ENCODE results near the gene SLC7A4.
"Not testable (repeated sequence)": the region's sequence is repeated elsewhere in the genome, so short reads cannot be mapped to it uniquely, and the experiment has no call there.

Gene SLC7A4

GRCh38 chr22:21032037-21032867 is at the start of gene SLC7A4:
TSS of gene SLC7A4 (minus strand) at chr22:21032561. CDS start at chr22:21031812, 749 bp downstream.
- DNase-seq: no peak

GRCh38 chr22:21080435-21081137 is 48.2 kb upstream of the SLC7A4 start:
- DNase-seq: no peak

DNA sequence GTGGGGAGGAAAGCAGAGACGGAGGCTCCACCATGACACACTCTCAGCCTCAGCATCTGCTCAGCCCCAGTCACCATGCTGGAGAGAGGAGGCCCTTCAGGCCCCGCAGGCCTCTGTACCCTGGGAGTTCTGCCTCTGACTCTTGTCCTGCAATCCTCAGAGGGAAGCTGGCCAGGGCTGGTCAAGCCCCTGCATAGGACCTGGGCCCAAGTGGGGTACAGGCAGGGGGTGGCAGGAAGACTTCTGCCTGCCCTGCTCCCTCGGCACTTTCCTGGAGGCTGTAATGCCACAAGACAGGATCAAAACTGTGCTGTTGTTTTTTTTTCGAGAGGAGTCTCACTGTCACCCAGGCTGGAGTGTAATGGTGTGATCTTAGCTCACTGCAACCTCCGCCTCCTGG is 47.1 kb upstream of the SLC7A4 start:
- no peak for DNase-seq

- DNase-seq: no peak
Observed at GRCh38 chr22:21078916-21079315, 46.6 kb upstream of the SLC7A4 start.

DNA sequence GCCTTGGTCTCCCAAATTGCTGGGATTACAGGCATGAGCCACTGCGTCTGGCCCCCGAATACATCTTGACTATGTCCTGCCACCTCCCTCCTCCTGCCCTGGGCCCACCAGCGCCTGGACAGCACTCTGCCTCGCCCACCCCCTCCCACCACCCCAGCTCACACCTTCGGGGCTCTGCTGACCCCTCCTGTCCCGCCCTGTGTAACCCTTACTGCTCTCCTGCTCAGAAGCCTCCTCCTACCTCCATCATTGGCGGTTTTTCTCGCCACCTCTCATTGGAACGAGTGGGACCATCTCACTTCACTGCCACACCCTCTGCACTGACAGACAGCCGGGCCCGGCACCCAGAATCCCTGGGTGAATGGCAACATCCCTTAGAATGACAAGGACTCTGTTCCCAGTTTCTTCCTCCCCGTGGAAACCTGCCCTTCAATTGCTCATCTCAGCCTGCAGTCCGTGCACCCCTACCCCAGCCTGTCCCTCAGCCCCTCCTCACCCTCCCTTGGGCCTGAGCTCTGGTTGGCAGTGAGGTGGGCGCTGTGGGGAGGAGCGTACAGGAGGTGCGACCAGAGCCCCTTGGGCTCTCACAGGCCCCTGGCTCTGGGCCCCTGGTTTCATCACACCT is 45.6 kb upstream of the SLC7A4 start:
- no peak for DNase-seq

DNA sequence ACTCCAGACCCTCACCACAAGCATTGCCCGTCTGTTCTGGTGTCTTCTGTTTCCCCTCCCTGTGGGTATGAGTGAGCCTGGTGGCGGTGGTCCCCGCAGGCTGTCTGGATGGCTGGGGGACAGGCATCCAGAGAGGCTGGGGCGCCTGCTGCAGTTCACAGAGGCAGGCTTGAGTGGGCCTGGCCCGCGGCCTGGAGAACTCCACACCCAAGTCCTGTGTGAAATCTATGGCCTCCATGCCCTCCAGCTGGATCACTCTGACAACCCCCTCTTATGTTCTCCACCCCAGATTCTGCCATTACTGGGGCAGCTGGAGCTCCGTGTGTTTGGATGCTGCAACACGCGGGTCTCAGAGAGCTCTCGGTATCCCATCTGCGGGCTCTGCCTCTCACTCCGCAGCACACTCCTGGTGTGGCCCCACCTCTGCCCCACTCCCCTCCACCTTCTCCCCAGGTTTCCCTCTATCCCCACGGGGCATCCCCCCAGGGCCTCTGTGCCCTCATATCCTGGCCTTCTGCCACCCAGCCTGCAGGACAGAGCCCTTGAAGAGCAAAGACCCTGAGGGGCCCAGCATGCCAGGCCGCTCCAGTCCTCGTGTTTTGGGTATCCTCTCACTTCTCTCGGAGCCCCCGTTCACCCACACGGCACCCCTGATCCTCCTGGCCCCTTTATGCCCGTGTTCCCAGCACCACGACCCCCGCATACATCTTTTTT is 44.7 kb upstream of the SLC7A4 start:
- no peak for DNase-seq

DNA sequence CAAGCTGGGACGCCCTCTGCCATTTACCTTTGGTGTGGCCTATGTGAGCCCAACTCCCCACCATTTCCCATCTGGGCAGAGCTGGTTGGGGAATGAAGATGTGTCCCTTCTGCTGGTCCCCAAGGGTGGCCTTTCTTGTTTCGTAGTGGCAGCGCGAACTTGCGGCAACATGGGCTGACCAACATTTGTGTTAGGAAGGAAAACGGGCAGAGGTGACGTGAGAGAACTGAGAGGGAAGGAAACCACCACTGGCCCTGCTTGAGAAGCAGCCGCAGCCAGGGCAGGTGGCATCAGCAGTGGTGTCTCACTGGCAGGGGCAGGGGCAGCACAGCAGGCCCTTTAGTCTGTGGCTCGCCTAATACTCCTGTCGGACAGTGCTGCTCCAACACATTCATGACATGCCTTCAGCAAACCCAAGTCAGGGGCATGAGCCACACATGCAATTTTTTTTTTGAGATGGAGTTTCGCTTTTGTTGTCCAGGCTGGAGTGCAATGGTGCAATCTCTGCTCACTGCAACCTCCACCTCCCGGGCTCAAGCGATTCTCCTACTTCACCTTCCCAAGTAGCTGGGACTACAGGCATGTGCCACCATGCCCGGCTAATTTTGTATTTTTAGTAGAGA is 43.3 kb upstream of the SLC7A4 start:
- no peak for DNase-seq

DNA sequence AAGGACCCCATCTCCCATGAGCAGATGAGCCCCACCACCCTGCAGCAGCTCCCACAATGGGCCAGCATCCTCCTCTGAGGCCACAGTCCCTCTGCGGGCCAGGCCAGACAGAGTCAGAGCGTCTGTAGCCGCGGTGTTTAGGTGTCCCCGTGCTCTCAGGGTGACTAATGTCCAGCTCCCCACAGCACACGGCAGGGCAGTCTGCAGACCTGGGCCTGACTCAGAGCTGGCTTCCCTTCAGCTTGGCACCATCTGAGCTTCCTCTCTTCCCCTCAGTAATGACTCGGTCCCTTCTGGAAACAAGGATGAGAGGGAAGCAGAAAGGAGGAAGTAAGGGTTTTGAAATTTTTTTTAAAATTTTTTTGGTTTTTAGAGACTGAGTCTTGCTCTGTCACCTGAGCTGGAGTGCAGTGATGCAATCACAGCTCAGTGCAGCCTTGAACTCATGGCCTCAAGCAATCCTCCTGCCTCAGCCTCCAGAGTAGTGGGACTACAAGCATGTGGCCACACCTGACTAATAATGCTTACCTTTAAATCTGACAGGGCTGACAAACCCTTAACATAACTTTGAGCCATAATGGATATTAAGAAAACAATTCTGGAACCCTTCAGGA is 41.8 kb upstream of the SLC7A4 start:
- DNase-seq: no peak

- DNase-seq: no peak
Observed at GRCh38 chr22:21073482-21073881, 41.1 kb upstream of the SLC7A4 start.

- DNase-seq: no peak
Observed at GRCh38 chr22:21073023-21073422, 40.7 kb upstream of the SLC7A4 start.

- not testable (repeated sequence) for DNase-seq
Observed at GRCh38 chr22:21071796-21072195, 39.4 kb upstream of the SLC7A4 start.

DNA sequence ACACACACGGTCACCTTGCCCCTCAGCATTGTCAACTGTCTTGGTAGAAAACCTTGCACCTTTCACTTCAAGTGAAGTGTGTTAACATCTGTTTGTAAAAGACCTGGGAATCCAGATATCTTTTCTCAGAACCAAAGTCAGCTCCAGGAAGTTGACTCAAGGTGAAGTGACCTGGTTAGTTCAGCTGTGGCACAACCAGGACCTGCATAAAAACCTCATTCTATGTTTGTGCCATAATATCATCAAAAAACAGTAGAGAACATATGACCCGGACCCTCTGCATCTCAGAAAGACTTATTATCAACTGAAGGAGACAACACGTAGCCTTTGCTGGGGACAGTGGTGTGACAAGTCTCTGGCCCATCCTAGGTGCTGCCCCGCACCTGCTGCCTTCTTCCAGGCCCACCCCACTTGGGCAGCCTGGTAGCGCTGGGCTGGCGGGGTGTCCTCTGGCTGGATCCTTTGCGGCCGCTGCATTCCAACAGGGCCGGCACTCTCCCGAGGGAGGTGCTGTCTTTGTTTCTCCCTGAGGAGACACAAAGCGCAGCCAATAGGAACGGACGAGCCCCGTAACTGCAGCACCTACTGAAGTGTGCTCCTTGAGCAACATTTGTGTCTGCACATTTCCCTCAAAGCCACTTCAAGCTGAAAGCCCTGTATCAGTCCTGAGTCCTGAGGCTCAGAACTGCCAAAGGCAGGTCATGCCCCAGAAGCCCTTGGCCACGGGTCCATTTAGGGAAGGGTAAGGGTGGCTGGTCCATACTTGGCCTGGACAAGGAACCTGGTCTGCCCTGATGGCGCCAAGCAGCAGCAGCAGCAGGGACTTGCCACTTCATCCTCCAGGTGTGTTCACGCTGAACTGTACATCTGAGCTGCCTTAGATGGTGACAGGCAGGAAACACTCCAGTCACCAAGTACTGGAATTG is 38.6 kb upstream of the SLC7A4 start:
- DNase-seq: no peak

DNA sequence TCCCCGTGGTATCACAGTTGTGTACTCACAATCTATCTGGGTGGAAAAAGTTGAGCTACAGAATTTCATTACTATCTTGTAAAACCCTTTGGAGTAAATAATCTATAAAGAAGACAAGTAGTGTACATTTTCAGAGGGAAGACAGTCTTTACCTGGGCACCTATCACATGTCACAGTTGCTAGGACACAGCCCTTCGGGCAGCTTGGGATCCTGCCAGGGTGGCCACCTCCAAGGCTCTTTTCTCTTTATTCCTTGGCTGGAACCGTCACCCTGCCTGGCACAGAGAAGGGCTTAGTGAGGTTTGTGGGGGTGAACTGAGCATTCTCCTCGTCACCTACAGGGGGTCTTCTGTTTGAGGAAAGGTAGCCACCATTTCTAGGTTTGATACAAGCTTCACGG is 37.0 kb upstream of the SLC7A4 start:
- no peak for DNase-seq

- DNase-seq: no peak
Observed at GRCh38 chr22:21068681-21069276, 36.4 kb upstream of the SLC7A4 start.

GRCh38 chr22:21067901-21068680 is 35.7 kb upstream of the SLC7A4 start:
- no peak for DNase-seq

DNA sequence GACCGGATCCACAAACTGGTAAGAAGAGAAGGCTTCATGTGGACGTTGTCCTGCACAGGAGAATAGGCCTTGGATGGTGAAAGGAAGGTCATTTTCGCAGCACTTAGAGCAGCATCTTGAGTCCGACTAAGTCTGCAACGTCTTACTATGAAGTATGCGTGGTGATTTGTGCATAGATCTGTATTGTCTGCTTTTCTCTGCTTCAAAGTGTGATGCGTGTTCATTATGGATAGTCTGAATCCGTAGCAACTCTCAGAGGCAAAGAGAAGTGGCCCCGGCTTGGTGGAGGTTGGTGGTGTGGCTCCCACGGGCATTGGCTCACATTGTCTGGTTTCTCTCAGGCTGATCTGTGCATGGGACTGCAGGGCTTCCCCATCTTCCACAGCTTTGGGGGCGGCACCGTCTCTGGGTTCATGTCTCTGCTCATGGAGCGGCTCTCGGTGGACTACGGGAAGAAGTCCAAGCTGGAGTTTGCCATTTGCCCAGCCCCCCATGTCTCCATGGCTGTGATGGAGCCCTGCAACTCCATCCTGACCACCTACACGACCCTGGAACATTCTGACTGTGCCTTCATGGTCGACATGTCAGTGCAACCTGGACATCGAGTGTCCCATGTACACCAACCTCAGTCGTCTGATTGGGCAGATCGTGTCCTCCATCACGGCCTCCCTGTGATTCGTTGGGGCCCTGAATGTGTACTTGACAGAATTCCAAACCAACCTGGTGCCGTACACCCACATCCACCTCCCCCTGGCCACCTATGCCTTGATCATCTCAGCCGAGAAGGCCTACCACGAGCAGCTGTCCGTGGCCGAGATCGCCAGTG is 34.9 kb upstream of the SLC7A4 start:
- no peak for DNase-seq

- DNase-seq: no peak
Observed at GRCh38 chr22:21064917-21065864, 32.8 kb upstream of the SLC7A4 start.

DNA sequence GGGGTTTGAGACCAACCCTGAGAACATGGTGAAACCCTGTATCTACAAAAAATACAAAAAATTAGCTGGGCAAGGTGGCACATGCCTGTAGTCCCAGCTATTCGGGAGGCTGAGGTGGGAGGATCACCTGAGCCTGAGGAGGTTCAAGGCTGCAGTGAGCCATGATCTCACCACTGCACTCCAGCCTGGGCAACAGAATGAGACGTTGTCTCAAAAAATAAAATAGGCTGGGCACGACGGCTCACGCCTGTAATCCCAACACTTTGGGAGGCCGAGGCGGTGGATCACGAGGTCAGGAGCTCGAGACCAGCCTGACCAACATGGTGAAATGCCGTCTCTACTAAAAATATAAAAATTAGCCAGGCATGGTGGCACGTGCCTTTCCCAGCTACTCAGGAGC is 32.1 kb upstream of the SLC7A4 start:
- DNase-seq: not testable (repeated sequence)

All from CD4-positive, alpha-beta T cell treated with Interleukin-6 for 4 hours (primary cell).